Mucosa of descending colon (tissue), 3 donors: ENCODE data around the gene SPPL2C. TPM values are rescaled to one million over a fixed set of nuclear protein-coding genes. Genes with fewer than 3 reads are reported as not detected.

Source experiments
- ATAC-seq: fragments of 200-7000 bp; cut with Tn5 transposase; one replicate; pipeline ENCODE4 v1.9.1; 2020; ENCODE audit warnings: mild to moderate bottlenecking, moderate library complexity
- DNase-seq, 3 donors: peaks; one replicate each; pipeline ENCODE4 v3.0.0-alpha.2; 2020
- H3K36me3 ChIP-seq: fragments of 200-600 bp; one replicate; pipeline ENCODE4 v1.8.0; 2021; ENCODE audit warnings: low read depth, mild to moderate bottlenecking
- H3K4me1 ChIP-seq: fragments of 200-600 bp; one replicate; pipeline ENCODE4 v1.8.0; 2021; ENCODE audit warnings: low read depth, mild to moderate bottlenecking
- H3K4me3 ChIP-seq: fragments of 200-600 bp; one replicate; pipeline ENCODE4 v1.8.0; 2021; ENCODE audit warnings: mild to moderate bottlenecking
- H3K9me3 ChIP-seq: fragments of 200-600 bp; one replicate; pipeline ENCODE4 v1.8.0; 2021; ENCODE audit warnings: mild to moderate bottlenecking
- CTCF ChIP-seq: fragments of 200-600 bp; IDR thresholded peaks from one replicate; pipeline ENCODE4 v1.8.0; 2022; ENCODE audit warnings: antibody characterized with exemption, mild to moderate bottlenecking
- intact Hi-C, 2 donors: fragments of 100-400 bp; cut with DNase I in 1 of 2; cut with micrococcal nuclease in 1 of 2; formaldehyde crosslinking; loops; one replicate each; pipeline versions ENCODE4 v1.11.0 to v1.11.1; 2022; cut with DNase I, micrococcal nuclease
- total RNA-seq, 3 donors: library from RNA; stranded (reverse); fragmentation: NEBNext Ultra II Directional in 2 of 3; extraction: Animal tissue kit (Norgen Biotek cat#: 25700) in 2 of 3; gene quantifications; one replicate each; pipeline versions ENCODE4 v1.2.1 to v1.2.4, GENCODE V29; 2021 to 2023
- donor health status: DM: no; HTN: no; CAD: no; lungs with moderate emphysema.
- donor health status: DM: no; HTN: no; CAD: no.
- donor health status: DM: no; HTN: yes; CAD: no.

The SPPL2C gene
- total RNA-seq, 3 donors from 2014 or later = not detected

GRCh38 chr17:45833920-45834319, 10.8 kb upstream of the SPPL2C start:
- no peak for TF ChIP-seq CTCF
- ATAC-seq = no peak
- no peak overlapping the region for H3K4me3 ChIP-seq
- H3K9me3 ChIP-seq = no peaks in the 10 kb centered on the region
- intact Hi-C loops = loop anchor here (5.0 kb wide), 1 partner anchor 192 kb away; no protein-coding TSS in a partner anchor
- no peaks in the 10 kb centered on the region for H3K36me3 ChIP-seq
- H3K4me1 ChIP-seq = no peaks in the 10 kb centered on the region
- DNase-seq = no peak

- no peak overlapping the region for H3K4me3 ChIP-seq
- H3K4me1 ChIP-seq = no peaks in the 10 kb centered on the region
- no peaks in the 10 kb centered on the region for H3K36me3 ChIP-seq
- TF ChIP-seq CTCF = no peak
- intact Hi-C loops = loop anchor here (5.0 kb wide), 1 partner anchor 192 kb away; no protein-coding TSS in a partner anchor
- no peaks in the 10 kb centered on the region for H3K9me3 ChIP-seq
- ATAC-seq (no peak), DNase-seq (no peak)
These were observed 9.9 kb upstream of the SPPL2C start for GRCh38 chr17:45834471-45835396.

DNA sequence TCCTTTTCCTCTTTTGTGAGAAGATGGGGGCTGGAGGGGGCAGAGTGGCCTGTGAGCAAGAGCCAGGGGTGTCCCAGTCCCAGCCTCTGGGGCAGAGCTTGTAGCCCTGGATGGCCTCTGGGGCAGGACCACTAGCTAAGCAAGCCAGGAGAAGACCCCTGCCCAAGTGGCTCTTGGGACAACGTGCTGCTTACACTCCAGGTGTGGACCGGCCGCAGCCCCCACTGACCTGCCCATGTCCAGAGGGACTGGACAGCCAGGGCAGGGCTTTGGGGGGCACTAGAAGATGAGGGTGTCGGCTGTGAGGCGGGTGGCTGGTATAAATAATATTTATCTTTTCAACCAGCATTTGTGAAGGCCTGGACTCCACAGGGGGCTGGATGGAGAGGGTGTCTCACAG, 9.2 kb upstream of the SPPL2C start:
- Histone ChIP-seq H3K4me3 (no peak overlapping the region), H3K36me3 (no peaks in the 10 kb centered on the region), H3K4me1 (no peaks in the 10 kb centered on the region), H3K9me3 (no peaks in the 10 kb centered on the region)
- ATAC-seq = no peak
- intact Hi-C loops = no loop called here
- DNase-seq = no peak
- no peak for TF ChIP-seq CTCF

DNA sequence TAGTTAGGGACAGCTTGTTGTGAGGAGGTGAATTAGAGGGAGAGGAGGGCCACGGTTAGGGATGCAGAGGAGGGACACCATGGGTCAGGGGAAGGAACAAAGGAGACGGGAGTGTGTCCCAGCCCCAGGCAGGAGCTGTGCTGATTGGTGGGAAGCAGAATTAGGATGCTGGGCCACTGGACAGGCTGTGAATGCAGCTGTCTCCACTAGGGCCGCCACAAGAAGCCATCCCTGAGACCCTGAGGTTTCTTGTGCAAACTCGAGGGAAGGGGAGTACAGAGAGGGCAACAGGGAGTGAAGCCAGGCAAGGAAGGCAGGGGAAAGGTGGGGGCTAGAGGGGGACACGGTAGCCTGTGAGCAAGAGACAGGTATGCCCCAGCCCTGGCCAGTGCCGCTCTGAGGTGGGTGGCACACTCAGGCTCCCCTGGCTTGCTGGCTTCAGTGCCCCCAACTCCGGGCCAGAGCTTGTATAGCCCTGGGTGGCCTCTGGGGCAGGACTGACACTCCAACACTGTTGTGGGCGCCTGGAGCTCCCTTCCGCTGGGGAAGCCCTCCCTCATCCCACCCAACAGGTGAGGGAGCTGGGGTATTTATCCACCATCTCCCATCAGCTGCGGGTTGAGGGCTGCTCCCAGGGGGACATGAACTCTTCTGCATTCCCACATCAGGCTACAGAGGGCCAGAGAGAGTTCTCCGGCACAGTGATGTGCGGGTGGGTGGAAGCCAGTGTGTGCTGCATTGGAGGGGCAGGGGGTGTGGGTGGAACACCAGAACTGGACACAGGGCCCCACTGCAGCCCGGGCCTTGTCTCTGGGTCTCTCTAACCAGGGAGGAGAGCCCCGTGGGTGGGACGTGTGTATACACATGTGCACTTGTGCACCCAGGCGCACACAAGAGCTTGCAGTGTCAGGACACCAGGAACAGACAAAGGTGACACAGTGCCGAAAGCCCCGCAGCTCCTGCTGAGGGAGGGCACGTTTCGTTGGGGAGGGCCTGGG, 8.3 kb upstream of the SPPL2C start:
- intact Hi-C loops = no loop called here
- no peak for TF ChIP-seq CTCF
- DNase-seq (no peak), ATAC-seq (no peak)
- Histone ChIP-seq H3K9me3 (no peaks in the 10 kb centered on the region), H3K4me3 (no peak overlapping the region), H3K4me1 (no peaks in the 10 kb centered on the region), H3K36me3 (no peaks in the 10 kb centered on the region)

DNA sequence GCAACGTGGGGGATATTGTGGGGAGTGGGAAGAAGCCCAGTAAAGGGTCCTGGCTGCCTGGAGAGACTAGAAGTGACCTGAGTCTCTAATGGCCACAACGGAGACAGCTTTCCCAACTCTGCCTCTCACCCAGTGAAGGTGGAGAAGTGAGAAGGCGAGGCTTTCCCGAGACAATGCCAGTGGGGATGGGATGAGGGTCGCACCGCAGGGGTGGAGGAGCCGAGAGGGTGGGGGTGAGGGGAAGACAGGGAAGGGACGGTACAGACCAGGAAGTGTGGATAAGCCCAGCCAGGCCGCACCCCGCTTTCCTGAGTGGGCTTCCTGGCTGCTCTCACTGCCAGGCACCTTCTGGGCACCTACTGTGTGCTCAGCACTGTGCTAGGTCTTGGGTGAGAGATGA, 7.5 kb upstream of the SPPL2C start:
- H3K36me3 ChIP-seq = no peaks in the 10 kb centered on the region
- intact Hi-C loops = no loop called here
- no peaks in the 10 kb centered on the region for H3K9me3 ChIP-seq
- ATAC-seq (no peak), DNase-seq (no peak)
- H3K4me3 ChIP-seq = no peak overlapping the region
- TF ChIP-seq CTCF = no peak
- H3K4me1 ChIP-seq = no peaks in the 10 kb centered on the region
